Measurements from ENCODE around the gene KRTAP17-1. TPM values are rescaled to one million over a fixed set of nuclear protein-coding genes. Genes with fewer than 3 reads are reported as not detected.
"Not testable (repeated sequence)": the region's sequence is repeated elsewhere in the genome, so short reads cannot be mapped to it uniquely, and the experiment has no call there.

KRTAP17-1 gene
- total RNA-seq, 2 experiments from 2014 or later = not detected

DNA sequence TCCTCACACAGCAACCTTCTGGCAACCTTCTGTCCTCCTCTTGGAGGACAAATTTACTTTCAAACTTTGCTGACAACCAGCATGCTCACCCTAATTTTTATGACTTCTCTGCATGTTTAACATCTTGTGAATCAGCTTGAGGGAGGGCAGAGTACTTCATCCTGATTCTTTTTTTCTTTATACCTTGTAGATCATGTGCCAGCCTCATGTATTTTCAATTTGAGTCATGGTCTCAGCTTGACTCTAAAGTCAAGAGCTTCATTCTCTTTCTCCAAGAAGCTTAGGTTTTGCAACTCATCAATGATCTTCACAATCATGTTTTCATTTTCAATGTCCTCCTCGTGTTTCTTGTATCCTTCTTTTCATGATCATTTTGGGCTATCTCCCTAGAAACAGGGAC is 43.7 kb downstream of the KRTAP17-1 start:
- Mint-ChIP-seq H3K27me3 (peaks cover 6% of the 10 kb centered on the region), H3K4me3 (no peak overlapping the region), H3K27ac (no peak overlapping the region), H3K4me1 (ENCODE audit: low read depth) (no peaks in the 10 kb centered on the region), H3K9me3 (no peaks in the 10 kb centered on the region), H3K36me3 (ENCODE audit: low read depth) (no peaks in the 10 kb centered on the region)
- TF ChIP-seq, protein P1, sequence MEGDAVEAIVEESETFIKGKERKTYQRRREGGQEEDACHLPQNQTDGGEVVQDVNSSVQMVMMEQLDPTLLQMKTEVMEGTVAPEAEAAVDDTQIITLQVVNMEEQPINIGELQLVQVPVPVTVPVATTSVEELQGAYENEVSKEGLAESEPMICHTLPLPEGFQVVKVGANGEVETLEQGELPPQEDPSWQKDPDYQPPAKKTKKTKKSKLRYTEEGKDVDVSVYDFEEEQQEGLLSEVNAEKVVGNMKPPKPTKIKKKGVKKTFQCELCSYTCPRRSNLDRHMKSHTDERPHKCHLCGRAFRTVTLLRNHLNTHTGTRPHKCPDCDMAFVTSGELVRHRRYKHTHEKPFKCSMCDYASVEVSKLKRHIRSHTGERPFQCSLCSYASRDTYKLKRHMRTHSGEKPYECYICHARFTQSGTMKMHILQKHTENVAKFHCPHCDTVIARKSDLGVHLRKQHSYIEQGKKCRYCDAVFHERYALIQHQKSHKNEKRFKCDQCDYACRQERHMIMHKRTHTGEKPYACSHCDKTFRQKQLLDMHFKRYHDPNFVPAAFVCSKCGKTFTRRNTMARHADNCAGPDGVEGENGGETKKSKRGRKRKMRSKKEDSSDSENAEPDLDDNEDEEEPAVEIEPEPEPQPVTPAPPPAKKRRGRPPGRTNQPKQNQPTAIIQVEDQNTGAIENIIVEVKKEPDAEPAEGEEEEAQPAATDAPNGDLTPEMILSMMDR (IDR thresholded peaks at IDR 0.05) = no peak
- no peak for DNase-seq
- ATAC-seq = no peak
- intact Hi-C loops (cut with micrococcal nuclease) = no loop called here
- CTCF ChIA-PET = no interaction called here
- POLR2A ChIA-PET = no interaction called here

DNA sequence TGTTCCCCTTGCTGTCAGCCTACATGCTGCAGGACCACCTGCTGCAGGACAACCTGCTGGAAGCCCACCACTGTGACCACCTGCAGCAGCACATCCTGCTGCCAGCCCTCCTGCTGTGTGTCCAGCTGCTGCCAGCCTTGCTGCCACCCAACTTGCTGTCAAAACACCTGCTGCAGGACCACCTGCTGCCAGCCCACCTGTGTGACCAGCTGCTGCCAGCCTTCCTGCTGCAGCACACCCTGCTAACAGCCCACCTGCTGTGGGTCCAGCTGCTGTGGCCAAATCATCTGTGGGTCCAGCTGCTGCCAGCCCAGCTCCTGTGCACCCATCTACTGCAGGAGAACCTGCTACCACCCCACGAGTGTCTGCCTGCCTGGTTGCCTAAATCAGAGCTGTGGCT is 44.2 kb downstream of the KRTAP17-1 start:
- DNase-seq; CTCF ChIA-PET; POLR2A ChIA-PET; H3K36me3 Mint-ChIP-seq (ENCODE audit: low read depth); H3K27me3 Mint-ChIP-seq; H3K9me3 Mint-ChIP-seq; H3K4me1 Mint-ChIP-seq (ENCODE audit: low read depth); ATAC-seq; H3K4me3 Mint-ChIP-seq; H3K27ac Mint-ChIP-seq; intact Hi-C loops (cut with micrococcal nuclease): not testable (repeated sequence)

- POLR2A ChIA-PET = no interaction called here
- Mint-ChIP-seq H3K4me3 (no peak overlapping the region), H3K27me3 (no peaks in the 10 kb centered on the region), H3K36me3 (ENCODE audit: low read depth) (no peaks in the 10 kb centered on the region), H3K9me3 (no peaks in the 10 kb centered on the region), H3K4me1 (ENCODE audit: low read depth) (peaks cover 2% of the 10 kb centered on the region), H3K27ac (no peak overlapping the region)
- CTCF ChIA-PET = no interaction called here
- DNase-seq (no peak), ATAC-seq (no peak)
- TF ChIP-seq, protein P1 (IDR thresholded peaks at IDR 0.05) = no peak
- intact Hi-C loops (cut with micrococcal nuclease) = no loop called here
These were observed 47.8 kb downstream of the KRTAP17-1 start for GRCh38 chr17:41267711-41268110.

- H3K36me3 Mint-ChIP-seq (ENCODE audit: low read depth) = no peaks in the 10 kb centered on the region
- ChIA-PET POLR2A (no interaction called here), CTCF (no interaction called here)
- DNase-seq (no peak), ATAC-seq (no peak)
- intact Hi-C loops (cut with micrococcal nuclease) = no loop called here
- TF ChIP-seq, protein P1 (IDR thresholded peaks at IDR 0.05) = no peak
- H3K27ac Mint-ChIP-seq = no peak within 1 kb of the TSS
- H3K4me3 Mint-ChIP-seq = no peak within 1 kb of the TSS
- peaks cover 7% of the 10 kb centered on the region for H3K4me1 Mint-ChIP-seq (ENCODE audit: low read depth)
- no peaks in the 10 kb centered on the region for H3K9me3 Mint-ChIP-seq
- H3K27me3 Mint-ChIP-seq = no peaks in the 10 kb centered on the region
These were observed 50.4 kb downstream of the KRTAP17-1 start, which contains the start of gene KRTAP9-6 for GRCh38 chr17:41265078-41265477. Gene KRTAP9-6, plus strand, starts transcription at chr17:41265378. Its CDS starts 0 bp downstream, at chr17:41265378.

Other genes with a start within 250 kb of the KRTAP17-1 start
- not detected for gene KRTAP2-4, start 249.8 kb downstream of the KRTAP17-1 start, total RNA-seq
- gene KRTAP4-7, start 231.6 kb downstream of the KRTAP17-1 start, total RNA-seq = not detected
- not detected for gene KRTAP4-8, start 217.6 kb downstream of the KRTAP17-1 start, total RNA-seq
- not detected for gene KRTAP4-16, start 213.5 kb downstream of the KRTAP17-1 start, total RNA-seq
- not detected for gene KRTAP4-9, start 210.3 kb downstream of the KRTAP17-1 start, total RNA-seq
- gene KRTAP4-11, start 197.3 kb downstream of the KRTAP17-1 start, total RNA-seq = not detected
- not detected for gene KRTAP4-12, start 191.5 kb downstream of the KRTAP17-1 start, total RNA-seq
- not detected for gene KRTAP4-6, start 175.2 kb downstream of the KRTAP17-1 start, total RNA-seq
- not detected for gene KRTAP4-5, start 165.9 kb downstream of the KRTAP17-1 start, total RNA-seq
- not detected for gene KRTAP4-4, start 155.0 kb downstream of the KRTAP17-1 start, total RNA-seq
- not detected for gene KRTAP4-3, start 147.5 kb downstream of the KRTAP17-1 start, total RNA-seq
- not detected for gene KRTAP4-2, start 137.5 kb downstream of the KRTAP17-1 start, total RNA-seq
- not detected for gene KRTAP4-1, start 130.8 kb downstream of the KRTAP17-1 start, total RNA-seq
- gene KRTAP9-1, start 125.8 kb downstream of the KRTAP17-1 start, total RNA-seq = not detected
- gene KRTAP9-2, start 89.1 kb downstream of the KRTAP17-1 start, total RNA-seq = not detected
- gene KRTAP9-3, start 83.3 kb downstream of the KRTAP17-1 start, total RNA-seq = not detected
- gene KRTAP9-8, start 77.7 kb downstream of the KRTAP17-1 start, total RNA-seq = not detected
- not detected for gene KRTAP9-4, start 66.0 kb downstream of the KRTAP17-1 start, total RNA-seq
- gene KRTAP9-9, start 60.3 kb downstream of the KRTAP17-1 start, total RNA-seq = not detected
- gene KRTAP9-6, start 50.3 kb downstream of the KRTAP17-1 start, total RNA-seq = not detected
- not detected for gene KRTAP9-7, start 40.0 kb downstream of the KRTAP17-1 start, total RNA-seq
- gene KRTAP29-1, start 12.9 kb downstream of the KRTAP17-1 start, total RNA-seq = not detected
- not detected for gene KRTAP16-1, start 6.4 kb downstream of the KRTAP17-1 start, total RNA-seq
- gene KRT33A, start 35.1 kb upstream of the KRTAP17-1 start, total RNA-seq = not detected
- not detected for gene KRT33B, start 54.1 kb upstream of the KRTAP17-1 start, total RNA-seq
- not detected for gene KRT34, start 66.6 kb upstream of the KRTAP17-1 start, total RNA-seq
- gene KRT31, start 81.9 kb upstream of the KRTAP17-1 start, total RNA-seq = not detected
- not detected for gene KRT37, start 108.9 kb upstream of the KRTAP17-1 start, total RNA-seq
- gene KRT38, start 125.3 kb upstream of the KRTAP17-1 start, total RNA-seq = not detected
- not detected for gene KRT32, start 151.7 kb upstream of the KRTAP17-1 start, total RNA-seq
- gene KRT35, start 165.4 kb upstream of the KRTAP17-1 start, total RNA-seq = not detected
- gene KRT36, start 174.2 kb upstream of the KRTAP17-1 start, total RNA-seq = not detected
- not detected for gene KRT13, start 189.9 kb upstream of the KRTAP17-1 start, total RNA-seq
- not detected for gene KRT15, start 203.2 kb upstream of the KRTAP17-1 start, total RNA-seq
- not detected for gene KRT19, start 212.6 kb upstream of the KRTAP17-1 start, total RNA-seq

Measured in activated CD8-positive, alpha-beta T cell treated with anti-CD3 and anti-CD28 coated beads for 36 hours (primary cell).